GM19463 (cell line): ENCODE measurements around the gene PMIS2.

Source experiments
- ATAC-seq: cut with Tn5 transposase; IDR thresholded peaks from one replicate; pipeline ENCODE4 v1.9.1; 2021; ENCODE audit warnings: mild to moderate bottlenecking, moderate library complexity; ENCODE audit not compliant: unreplicated experiment

The PMIS2 gene

DNA sequence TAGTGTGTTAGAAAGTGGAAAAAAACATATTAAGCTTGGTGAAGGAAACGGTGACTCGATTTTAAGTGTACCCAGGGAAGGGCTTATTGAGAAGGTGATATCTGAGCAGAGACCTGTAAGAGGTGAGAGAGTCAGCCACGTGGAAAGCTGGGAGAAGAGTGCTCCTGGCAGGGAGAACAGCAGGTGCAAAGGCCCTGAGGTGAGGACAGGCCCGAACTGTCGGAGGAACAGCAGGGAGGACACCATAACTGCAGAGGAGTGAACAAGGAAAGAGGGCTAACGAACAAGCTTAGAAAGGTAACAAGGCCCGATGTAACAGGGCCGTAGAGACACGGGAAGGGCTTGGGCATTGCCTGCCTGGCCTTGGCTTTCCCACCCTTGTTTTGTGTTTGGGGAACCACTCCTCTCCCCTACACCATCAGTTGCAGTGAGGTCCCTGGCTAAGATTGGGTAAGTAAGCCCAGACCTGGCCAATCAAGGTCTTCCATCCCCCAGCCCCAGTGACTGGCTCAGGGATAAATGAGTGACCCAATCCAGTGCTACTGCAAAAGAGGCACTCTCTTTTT, 29.9 kb upstream of the PMIS2 start:
- ATAC-seq: no peak

DNA sequence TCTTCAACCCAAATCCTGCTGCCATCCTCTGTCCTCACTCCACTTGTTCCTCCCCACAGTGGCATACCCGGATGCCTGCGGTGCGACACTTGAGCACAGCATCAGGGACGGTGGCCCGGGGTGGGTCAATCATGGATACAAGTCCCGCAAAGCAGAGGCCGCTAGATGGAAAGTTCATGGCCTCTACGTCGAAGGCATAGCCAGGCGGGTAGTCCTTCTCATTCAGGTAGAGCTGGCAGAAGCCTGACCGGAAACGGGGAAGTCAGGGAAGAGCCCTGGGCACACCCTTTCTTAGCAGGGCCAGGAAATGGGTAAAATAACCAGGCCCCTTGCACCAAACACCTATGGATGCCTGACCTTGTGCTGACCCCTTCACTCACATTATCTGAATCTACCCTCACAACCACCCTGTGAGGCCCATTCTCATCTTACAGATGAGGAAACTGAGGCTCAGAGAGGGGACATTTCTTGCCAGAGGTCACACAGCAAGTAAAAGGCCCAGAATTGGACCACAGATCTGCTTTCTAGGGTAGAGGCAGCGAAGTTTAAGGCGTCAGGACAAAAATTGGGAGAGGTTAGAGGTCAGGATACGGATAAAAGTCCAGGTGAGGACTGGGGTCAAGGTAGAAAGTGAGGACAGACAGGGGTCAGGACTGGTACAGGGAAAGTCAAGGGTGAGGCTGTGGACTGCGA, 29.0 kb upstream of the PMIS2 start:
- ATAC-seq: no peak

DNA sequence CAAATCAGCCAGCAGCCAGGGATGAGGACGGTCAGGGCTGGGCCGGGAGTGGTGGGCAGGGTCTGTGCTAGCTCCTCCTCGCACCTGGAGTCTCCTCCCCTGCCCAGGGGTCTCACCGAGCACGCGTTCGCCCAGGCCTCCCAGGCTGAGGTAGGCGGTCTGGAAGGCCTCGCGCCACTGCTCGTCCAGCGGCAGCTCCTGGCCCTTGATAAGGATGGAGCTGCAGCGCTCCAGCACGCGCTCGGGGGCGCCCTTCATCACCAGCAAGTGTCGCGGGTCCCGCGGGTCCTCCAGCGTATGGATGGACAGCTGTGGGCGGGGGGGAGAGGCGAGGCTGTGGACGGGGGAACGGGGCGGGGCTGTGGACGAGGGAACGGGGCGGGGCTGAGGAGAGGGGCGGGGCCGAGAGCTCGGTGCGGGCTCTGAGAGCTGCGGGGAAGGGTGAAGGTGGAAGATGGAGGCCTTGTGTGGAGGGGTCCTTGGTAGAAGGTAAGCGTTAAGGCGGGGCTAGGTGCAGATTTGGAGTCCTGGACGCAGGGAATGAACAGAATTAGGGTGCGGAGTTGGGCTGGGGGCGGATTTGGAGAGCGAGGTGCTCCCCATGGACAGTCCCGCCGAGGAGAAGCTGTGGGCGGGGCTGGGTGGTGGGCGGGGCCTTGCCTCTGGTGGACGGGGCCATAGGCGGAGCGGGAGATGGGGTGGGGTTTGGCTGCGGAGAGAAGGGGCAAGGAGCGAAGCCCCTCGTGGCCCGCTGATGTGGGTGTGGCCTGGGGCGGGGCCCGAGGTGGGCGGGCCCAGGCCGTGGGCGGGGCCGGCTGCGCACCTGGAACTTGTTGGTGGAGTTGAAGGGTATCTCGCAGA, 28.2 kb upstream of the PMIS2 start:
- ATAC-seq: no peak

DNA sequence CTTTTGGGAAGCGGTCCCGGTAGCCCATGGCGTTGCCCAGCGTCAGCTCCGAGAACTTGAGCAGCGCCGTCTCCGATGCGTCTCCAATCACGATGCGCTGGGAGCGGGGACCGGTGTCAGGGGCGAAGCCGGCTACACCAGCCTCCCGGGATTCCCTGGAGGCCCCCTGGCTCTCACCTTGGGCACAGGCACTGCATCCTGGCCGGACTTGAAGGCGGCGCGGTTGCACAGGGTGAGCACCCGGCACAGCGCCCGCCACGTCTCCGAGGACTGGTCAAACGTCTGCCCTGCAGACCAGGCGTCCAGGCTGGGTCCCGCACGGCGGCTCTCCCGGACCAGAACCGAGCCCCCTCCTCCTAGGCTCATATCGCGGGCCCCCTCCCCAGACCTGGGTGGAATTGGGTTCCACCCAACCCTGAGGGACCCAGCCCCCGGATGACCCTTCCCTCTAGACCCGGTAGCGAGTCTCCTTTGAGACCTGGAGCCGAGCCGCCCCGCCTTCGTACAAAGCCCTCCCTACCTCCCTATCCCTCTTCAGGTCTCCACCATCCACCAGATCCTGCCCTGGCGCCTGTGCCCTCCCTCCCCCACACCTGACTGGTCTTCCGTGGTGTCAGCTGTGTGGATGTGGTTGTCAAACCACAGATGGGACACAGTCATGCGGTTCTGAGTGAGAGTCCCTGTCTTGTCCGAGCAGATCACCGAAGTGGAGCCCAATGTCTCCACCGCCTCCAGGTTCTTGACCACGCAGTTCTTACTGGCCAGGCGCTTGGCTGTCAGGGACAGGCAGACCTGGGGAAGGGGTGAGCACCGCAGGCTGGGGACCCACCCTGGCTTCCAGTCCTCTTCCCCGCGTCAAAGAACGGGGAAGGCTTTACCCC, 27.3 kb upstream of the PMIS2 start:
- no peak for ATAC-seq

DNA sequence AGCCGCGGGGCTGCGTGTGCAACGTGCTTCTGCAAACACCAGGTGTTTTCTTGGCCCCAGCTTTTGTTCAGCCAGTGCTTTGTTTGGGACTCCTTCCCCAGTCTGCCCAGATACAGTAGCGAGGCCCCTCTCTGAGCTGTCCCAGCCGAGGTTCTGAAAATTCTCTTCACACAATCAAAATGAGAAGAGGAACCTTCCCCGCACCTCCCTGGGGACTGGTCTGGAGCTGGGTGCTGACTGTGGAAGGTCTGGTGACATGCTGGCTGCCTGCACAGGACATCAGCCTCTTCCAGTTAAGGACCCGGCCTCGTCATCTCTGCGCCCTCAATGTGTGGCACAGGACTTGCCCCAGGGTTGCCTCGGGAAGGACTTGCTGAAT, 26.7 kb upstream of the PMIS2 start:
- no peak for ATAC-seq

DNA sequence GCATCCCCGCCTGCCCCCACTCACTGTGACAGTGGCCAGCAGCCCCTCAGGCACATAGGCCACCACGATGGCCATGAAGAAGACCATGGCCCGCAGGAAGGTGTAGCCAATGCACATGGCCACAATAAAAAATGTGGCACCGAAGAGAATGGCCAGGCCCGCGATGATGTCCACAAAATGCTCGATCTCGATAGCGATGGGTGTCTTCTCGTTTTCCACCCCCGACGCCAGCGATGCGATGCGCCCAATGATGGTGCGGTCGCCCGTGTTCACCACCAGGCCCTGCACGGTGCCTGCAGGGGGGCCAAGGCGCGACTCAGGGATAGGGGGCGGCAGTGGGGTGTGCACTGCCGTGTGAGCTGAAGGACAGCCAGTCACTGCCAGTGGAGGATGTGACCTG, 26.2 kb upstream of the PMIS2 start:
- ATAC-seq: no peak

DNA sequence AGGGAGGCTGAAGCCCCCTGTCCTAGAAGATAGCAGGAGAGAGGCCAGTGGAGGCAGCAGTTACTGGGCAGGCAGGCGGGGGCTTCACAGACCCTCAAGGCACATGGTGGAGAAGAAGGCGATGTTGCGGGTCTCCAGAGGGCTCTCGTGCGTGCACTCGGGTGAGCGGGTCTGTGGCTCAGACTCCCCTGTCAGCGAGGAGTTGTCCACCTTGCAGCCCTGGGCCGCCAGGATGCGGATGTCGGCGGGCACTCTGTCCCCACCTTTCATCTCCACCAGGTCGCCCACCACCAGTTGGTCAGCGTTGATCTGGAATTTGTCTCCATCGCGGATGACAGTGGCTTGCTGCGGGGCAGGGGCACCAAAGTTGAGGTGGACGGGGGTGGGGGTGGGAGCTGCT, 25.7 kb upstream of the PMIS2 start:
- no peak for ATAC-seq

DNA sequence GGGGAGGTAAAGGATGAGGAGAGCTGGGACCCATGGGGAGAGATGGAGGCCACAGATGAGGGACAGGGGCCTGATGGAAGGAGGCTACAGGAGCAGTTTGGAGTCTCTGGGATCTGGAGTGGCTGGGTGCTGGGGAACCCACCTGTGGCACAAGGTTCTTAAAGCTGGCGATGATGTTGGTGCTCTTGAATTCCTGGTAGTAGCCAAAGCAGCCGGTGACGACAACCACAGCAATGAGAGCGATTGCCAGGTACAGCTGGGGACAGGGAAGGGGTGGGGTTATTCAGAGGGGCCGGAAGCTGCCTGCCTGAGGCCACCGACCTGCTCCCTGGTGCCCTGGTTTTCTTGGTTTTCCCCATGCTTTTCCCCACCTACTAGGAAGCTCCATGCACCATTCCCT, 25.3 kb upstream of the PMIS2 start:
- ATAC-seq: no peak

DNA sequence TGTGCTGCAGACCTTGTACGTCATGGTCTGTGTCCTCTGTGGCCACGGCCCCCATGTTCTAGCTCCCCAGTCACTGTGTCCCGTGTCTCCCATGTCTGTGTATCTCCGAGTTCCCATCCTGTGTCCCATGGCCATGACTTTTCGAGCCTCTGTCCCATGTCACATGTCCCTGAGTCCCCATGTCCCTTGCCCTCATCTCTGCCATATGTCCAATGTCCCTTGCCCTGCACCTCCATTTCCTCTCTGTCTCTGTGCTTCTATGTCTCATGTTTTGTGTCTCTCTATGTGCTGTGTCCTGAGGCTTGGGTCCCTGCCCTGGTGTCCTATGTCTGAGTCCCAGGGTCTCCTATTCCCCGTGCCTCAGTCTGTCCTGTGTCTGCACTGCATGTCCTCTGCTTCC, 24.5 kb upstream of the PMIS2 start:
- ATAC-seq: no peak

DNA sequence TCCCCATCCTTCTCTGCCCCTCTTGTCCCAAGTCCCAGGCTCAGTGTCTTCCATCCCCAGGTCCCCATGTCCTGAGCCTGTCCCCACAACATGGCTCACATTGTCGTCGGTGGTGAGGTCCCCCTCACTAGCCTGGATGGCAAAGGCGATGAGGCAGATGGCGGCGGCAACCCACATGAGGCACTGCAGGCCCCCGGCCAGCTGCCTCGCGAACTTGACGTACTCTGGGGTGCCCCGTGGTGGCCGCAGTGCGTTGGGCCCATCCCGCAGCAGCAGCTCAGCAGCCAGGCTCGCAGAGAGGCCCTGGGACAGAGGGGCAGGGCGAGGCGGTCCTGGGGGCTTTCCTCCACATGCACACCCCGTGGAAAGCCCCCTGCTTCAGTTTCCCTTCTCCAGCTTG, 23.6 kb upstream of the PMIS2 start:
- ATAC-seq: no peak

DNA sequence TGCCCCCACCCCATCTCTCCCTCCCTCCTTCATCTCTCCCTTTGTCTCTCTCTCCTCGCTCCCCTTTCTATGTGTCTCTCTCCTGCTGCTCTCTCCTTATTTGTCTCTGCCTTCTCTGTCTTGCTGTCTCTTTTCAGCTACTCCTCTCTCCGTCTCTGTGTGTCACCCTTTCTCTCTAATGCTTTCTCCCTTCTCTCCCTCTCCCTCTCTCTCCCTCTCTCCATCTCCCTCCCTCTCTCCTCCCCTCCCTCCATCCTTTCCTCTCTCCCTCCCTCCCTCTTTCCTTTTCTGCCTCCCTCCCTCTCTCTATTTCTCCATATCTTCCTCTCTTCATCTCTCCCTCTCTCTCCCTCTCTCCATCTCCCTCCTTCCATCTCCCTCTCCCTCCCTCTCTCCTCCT, 23.2 kb upstream of the PMIS2 start:
- no peak for ATAC-seq

DNA sequence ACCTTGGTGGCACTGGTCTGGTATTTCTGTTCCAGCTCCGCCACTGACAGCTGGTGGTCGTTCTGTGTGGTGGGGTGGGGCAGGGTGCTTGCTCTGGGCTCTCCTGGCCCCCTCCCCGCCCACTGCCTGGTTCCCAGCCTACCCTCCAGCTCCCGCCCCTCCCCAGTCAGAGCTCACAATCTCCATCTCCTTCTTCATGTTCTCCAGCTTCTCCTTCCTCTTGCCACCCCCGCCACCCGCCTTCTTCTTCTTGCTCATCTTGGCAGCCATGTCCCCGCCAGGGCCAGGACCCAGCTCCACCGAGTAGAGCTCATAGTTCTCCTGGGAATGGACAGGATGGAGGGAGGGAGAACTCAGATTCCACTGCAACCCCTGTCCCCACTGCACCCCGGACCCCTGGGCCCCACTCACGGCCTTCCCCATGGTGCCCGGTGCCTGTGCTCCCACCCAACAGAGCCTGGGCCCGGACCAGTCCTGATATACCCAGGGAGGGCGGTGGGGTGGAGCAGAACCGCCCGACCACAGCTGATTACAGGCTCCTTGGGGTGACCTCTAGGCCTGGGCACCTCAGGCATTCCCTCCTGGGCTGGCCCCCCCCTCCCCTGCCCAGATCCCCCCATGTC, 22.7 kb upstream of the PMIS2 start, which contains the start of gene ATP4A:
TSS of gene ATP4A (minus strand) at position 452 of the 623 bp plus-strand sequence. CDS start at position 423, 29 bp downstream.
- ATAC-seq: no peak

DNA sequence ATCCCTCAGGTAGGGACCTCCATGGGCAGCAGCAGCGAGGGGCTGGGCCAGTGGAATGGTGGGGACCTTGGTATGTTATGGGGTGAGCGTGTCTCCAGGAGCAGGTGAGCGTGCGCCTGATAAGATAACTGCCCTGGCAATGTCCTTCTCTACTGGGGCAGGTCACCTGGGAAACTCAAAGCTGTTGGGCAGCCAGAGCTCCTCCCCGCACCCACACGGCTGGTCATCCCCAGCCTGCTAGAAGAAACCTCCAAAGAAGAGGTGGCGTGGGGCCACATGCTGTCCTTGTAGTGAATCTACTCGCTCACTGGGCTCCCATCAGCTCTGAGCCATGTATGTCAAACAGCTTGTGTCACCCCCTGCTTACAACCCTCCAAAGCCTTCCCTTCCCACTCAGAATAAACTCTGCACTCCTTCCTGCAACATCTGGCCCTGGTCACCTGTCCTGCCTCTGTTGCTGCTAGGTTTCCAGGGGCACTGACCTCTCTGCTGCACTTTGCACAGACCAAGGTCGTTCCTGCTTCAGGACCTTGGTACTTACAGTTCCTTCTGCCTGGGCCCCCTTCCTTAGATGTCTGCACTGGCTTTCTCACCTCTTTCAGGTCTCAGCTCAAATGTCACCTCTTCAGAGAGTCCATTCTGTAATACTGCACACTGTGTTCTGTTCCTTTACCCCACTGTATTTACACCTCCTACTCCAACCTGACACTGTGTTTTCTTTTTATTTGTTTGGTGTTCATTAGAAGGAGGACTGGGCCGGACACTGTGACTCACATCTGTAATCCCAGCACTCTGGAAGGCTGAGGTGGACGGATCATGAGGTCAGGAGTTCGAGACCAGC, 20.7 kb upstream of the PMIS2 start:
- ATAC-seq: no peak

DNA sequence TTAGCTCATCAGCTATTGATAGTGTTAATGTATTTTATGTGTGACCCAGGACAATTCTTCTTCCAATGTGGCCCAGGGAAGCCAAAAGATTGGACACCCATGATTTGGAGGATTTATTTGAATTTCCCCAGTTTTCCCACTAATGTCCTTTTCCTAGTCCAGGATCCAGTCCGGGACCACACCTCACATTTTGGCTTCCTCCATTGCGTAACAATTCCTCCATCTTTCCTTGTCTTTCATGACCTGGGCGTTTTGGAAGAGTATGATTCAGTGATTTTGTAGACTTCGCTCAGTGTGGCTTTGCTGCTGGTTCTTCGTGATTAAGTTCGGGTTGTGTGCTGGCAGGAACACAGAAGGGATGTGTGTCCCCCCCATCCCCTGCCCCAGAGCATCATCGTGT, 19.2 kb upstream of the PMIS2 start:
- ATAC-seq: no peak

DNA sequence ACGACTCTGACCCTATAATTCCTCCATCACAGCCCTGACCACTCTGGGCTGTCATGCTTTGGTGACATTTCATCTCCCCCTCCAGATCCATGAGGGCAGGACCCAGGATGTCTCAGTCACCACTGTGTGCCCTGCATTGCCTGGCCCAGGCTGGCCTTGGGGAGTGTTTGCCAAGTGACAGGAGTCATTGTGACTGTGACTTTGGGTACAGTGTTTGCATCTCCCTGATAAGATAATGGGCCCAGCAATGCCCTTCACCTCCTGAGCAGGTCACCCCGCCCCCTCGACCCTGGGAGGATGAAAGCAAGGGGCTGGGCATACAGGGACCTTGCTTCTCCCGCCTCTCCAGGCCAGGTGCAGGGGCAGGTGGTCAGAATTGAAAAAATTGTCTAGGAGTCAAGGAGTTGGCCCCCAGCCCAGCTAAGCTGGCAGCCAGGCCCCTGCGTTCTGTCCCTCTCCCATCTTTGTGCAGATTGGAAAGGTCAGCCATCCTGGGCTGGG, 16.6 kb upstream of the PMIS2 start:
- ATAC-seq: no peak

DNA sequence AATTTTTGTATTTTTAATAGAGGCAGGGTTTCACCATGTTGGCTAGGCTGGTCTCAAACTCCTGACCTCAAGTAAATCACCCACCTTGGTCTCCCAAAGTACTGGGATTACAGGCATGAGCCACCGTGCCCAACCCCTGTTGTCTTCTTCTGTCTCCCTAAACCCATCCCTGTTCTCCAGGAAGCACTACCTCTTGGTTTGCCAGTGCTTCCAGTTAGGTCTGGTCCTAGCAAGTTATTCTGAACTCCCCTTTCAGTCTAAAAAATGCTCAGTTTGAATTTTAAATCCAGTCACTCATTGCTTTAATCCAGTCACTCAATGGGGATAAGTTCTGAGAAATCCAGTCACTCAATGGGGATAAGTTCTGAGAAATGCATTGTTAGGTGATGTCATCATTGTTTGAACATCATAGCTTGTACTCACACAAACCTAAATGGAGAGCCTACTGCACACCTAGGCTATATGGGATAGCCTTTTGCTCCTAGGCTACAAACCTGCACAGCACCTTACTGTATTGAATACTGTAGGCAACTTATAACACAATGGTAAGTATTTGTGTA, 14.5 kb upstream of the PMIS2 start:
- no peak for ATAC-seq

DNA sequence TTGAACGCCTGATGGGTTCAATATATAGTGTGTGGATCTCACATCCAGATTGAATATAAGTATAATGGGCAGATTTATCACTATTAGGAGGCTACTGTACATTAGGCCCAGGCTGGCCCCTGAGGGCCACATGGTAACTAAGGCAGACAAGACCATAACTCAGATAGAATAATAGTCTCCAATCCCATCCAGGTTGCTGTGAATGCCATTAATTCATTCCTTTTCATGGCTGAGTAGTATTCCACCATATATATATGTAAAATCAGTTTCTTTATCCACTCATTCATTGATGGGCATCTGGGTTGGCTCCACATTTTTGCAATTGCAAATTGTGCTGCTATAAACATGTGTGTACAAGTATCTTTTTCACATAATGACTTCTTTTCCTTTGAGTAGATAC, 8.1 kb upstream of the PMIS2 start:
- no peak for ATAC-seq

DNA sequence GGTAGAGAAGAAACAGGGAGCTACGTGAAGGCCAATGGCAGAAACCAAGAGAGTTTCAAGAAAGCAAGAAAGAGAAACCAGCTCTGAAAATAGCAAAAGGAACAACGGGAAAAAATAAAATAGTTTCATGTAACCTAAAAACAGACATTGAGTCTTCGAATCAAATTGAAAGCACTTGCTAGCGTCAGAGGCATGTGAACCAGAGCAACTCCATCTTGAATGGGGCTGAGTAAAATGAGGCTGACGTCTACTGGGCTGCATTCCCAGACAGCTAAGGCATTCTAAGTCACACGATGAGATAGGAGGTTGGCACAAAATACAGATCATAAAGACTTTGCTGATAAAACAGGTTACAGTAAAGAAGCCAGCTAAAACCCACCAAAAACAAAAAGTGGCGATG, 7.3 kb upstream of the PMIS2 start:
- no peak for ATAC-seq

DNA sequence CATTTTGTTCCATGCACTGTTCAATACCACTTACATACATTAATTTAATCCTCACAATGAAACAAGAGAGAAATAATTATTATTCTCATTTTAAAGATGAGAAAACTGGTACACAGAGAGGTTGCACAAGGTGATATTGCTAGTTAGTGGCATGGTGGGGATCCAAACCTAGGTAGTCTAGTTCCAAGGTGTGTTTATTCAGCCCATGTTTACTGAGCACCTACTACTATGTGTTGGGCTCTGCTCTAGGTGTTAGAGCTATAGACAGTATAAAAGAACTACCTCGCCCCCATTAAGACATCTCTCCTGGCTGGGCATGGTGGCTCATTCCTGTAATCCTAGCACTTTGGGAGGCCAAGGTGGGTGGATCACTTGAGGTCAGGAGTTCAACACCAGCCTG, 3.2 kb upstream of the PMIS2 start:
- ATAC-seq: no peak
